ENCODE data around the gene PDCD6IP. TPM values are rescaled to one million over a fixed set of nuclear protein-coding genes. Genes with fewer than 3 reads are reported as not detected.

The PDCD6IP gene
- polyA plus RNA-seq, 4 donors = 40.6 to 125 (median 64.9) TPM

- WGBS, 3 donors = 81 to 88% (median 86%) methylated on average over 5 of the region's 5 CpGs
- FAIRE-seq (no peak), DNase-seq (no peak)
- Histone ChIP-seq H3K9me3 (ENCODE audit: control insufficient read depth in 2 of 2, insufficient read depth in 1 of 2, low read depth in 1 of 2, low read length in 1 of 2) (no peaks in the 10 kb centered on the region), H3K27me3 (ENCODE audit: control insufficient read depth in 3 of 3, insufficient read depth in 3 of 3, low read length in 3 of 3) (no peaks in the 10 kb centered on the region), H3K36me3 (ENCODE audit: control insufficient read depth in 3 of 3, insufficient read depth in 2 of 3, low read depth in 1 of 3, low read length in 3 of 3) (no peaks in the 10 kb centered on the region), H3K4me1 (ENCODE audit: control insufficient read depth in 3 of 3, insufficient read depth in 2 of 3, low read depth in 1 of 3, low read length in 2 of 3) (no peaks in the 10 kb centered on the region), H3K4me3 (ENCODE audit: low read depth in 1 of 3, low read length in 3 of 3) (no peak overlapping the region), H3K27ac (ENCODE audit: low read depth in 1 of 3, low read length in 2 of 3) (no peak overlapping the region)
Measured at GRCh38 chr3:33909547-33909946, 111.1 kb downstream of the PDCD6IP start.

DNA sequence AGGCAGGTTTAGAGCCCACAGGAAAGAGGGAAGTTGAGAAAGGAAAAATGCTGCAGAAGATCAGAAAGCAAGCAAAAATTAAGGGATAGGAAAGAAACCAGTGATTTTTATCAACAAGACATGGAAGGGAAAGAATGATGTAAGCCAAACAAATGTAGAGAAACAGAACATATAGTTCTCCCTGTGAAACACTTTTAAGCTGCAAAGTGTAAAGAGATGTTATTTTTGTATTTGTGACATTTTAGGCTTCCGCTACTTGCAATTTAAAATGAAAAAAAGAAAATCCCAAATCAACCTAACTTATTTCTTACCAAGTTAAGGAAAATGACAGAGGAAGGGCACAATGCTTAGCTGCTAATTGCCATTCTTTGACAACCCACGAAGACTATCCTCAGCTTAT is 111.6 kb downstream of the PDCD6IP start:
- no peaks in the 10 kb centered on the region for H3K27me3 ChIP-seq (ENCODE audit: control insufficient read depth in 3 of 3, insufficient read depth in 3 of 3, low read length in 3 of 3)
- H3K36me3 ChIP-seq (ENCODE audit: control insufficient read depth in 3 of 3, insufficient read depth in 2 of 3, low read depth in 1 of 3, low read length in 3 of 3) = no peaks in the 10 kb centered on the region
- H3K4me3 ChIP-seq (ENCODE audit: low read depth in 1 of 3, low read length in 3 of 3) = no peak overlapping the region
- DNase-seq (no peak), FAIRE-seq (no peak)
- 75 to 83% (median 80%) methylated on average over 2 of the region's 2 CpGs for WGBS, 3 donors
- H3K4me1 ChIP-seq (ENCODE audit: control insufficient read depth in 3 of 3, insufficient read depth in 2 of 3, low read depth in 1 of 3, low read length in 2 of 3) = no peaks in the 10 kb centered on the region
- H3K27ac ChIP-seq (ENCODE audit: low read depth in 1 of 3, low read length in 2 of 3) = no peak overlapping the region
- H3K9me3 ChIP-seq (ENCODE audit: control insufficient read depth in 2 of 2, insufficient read depth in 1 of 2, low read depth in 1 of 2, low read length in 1 of 2) = no peaks in the 10 kb centered on the region

GRCh38 chr3:33911525-33912322 is 113.3 kb downstream of the PDCD6IP start:
- WGBS, 3 donors = 78 to 89% (median 87%) methylated on average over 4 of the region's 4 CpGs
- Histone ChIP-seq H3K27ac (ENCODE audit: low read depth in 1 of 3, low read length in 2 of 3) (no peak overlapping the region), H3K27me3 (ENCODE audit: control insufficient read depth in 3 of 3, insufficient read depth in 3 of 3, low read length in 3 of 3) (no peaks in the 10 kb centered on the region), H3K36me3 (ENCODE audit: control insufficient read depth in 3 of 3, insufficient read depth in 2 of 3, low read depth in 1 of 3, low read length in 3 of 3) (no peaks in the 10 kb centered on the region), H3K9me3 (ENCODE audit: control insufficient read depth in 2 of 2, insufficient read depth in 1 of 2, low read depth in 1 of 2, low read length in 1 of 2) (no peaks in the 10 kb centered on the region), H3K4me3 (ENCODE audit: low read depth in 1 of 3, low read length in 3 of 3) (no peak overlapping the region), H3K4me1 (ENCODE audit: control insufficient read depth in 3 of 3, insufficient read depth in 2 of 3, low read depth in 1 of 3, low read length in 2 of 3) (no peaks in the 10 kb centered on the region)
- FAIRE-seq = no peak
- no peak for DNase-seq

- Histone ChIP-seq H3K27ac (ENCODE audit: low read depth in 1 of 3, low read length in 2 of 3) (no peak overlapping the region), H3K27me3 (ENCODE audit: control insufficient read depth in 3 of 3, insufficient read depth in 3 of 3, low read length in 3 of 3) (no peaks in the 10 kb centered on the region), H3K4me1 (ENCODE audit: control insufficient read depth in 3 of 3, insufficient read depth in 2 of 3, low read depth in 1 of 3, low read length in 2 of 3) (no peaks in the 10 kb centered on the region), H3K4me3 (ENCODE audit: low read depth in 1 of 3, low read length in 3 of 3) (no peak overlapping the region), H3K9me3 (ENCODE audit: control insufficient read depth in 2 of 2, insufficient read depth in 1 of 2, low read depth in 1 of 2, low read length in 1 of 2) (no peaks in the 10 kb centered on the region), H3K36me3 (ENCODE audit: control insufficient read depth in 3 of 3, insufficient read depth in 2 of 3, low read depth in 1 of 3, low read length in 3 of 3) (no peaks in the 10 kb centered on the region)
- 83 to 89% (median 85%) methylated on average over 2 of the region's 2 CpGs for WGBS, 3 donors
- no peak for DNase-seq
- no peak for FAIRE-seq
Measured at GRCh38 chr3:33914212-33914611, 115.8 kb downstream of the PDCD6IP start.

DNA sequence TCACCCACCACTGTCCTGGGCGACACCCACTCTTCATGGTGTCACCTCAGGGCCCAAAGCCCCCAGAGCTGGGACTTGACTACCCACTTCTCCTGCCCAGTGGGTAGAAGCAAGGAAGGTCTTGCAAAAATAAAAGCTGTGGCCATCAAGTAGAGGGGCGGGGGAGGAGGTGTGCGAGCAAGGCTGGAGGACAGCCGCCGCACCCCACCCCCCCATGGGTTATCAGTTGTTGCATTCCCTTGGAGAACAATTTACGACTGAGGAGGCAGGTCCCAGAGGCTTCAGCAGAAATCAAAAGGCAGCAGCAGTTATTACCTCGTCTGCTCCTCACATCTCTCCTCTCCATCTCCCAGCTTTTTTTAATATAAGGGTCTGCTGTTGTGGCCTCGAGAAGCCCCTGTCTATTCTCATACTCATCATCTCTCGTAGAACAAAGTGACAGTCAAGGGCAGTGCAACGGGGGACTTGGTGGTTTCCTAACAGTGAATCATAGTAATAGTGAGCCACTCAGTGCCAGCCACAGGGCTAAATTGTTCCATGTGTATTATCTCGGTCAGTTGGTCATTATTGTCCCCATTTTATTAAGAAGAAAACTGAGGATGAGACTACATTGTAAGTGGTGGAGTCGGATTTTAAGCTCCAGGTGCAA is 116.4 kb downstream of the PDCD6IP start:
- Histone ChIP-seq H3K4me3 (ENCODE audit: low read depth in 1 of 3, low read length in 3 of 3) (no peak overlapping the region), H3K9me3 (ENCODE audit: control insufficient read depth in 2 of 2, insufficient read depth in 1 of 2, low read depth in 1 of 2, low read length in 1 of 2) (no peaks in the 10 kb centered on the region), H3K27me3 (ENCODE audit: control insufficient read depth in 3 of 3, insufficient read depth in 3 of 3, low read length in 3 of 3) (no peaks in the 10 kb centered on the region), H3K4me1 (ENCODE audit: control insufficient read depth in 3 of 3, insufficient read depth in 2 of 3, low read depth in 1 of 3, low read length in 2 of 3) (no peaks in the 10 kb centered on the region), H3K27ac (ENCODE audit: low read depth in 1 of 3, low read length in 2 of 3) (no peak overlapping the region), H3K36me3 (ENCODE audit: control insufficient read depth in 3 of 3, insufficient read depth in 2 of 3, low read depth in 1 of 3, low read length in 3 of 3) (no peaks in the 10 kb centered on the region)
- DNase-seq = no peak
- WGBS, 3 donors = 70 to 77% (median 72%) methylated on average over 12 of the region's 12 CpGs
- no peak for FAIRE-seq

GRCh38 chr3:33915796-33916546 is 117.5 kb downstream of the PDCD6IP start:
- no peak for FAIRE-seq
- 39 to 53% (median 50%) methylated on average over 9 of the region's 9 CpGs for WGBS, 3 donors
- H3K9me3 ChIP-seq (ENCODE audit: control insufficient read depth in 2 of 2, insufficient read depth in 1 of 2, low read depth in 1 of 2, low read length in 1 of 2) = no peaks in the 10 kb centered on the region

GRCh38 chr3:33918126-33918756 is 119.8 kb downstream of the PDCD6IP start:
- no peak for FAIRE-seq
- Histone ChIP-seq H3K4me1 (ENCODE audit: control insufficient read depth in 3 of 3, insufficient read depth in 2 of 3, low read depth in 1 of 3, low read length in 2 of 3) (no peaks in the 10 kb centered on the region), H3K36me3 (ENCODE audit: control insufficient read depth in 3 of 3, insufficient read depth in 2 of 3, low read depth in 1 of 3, low read length in 3 of 3) (no peaks in the 10 kb centered on the region), H3K27me3 (ENCODE audit: control insufficient read depth in 3 of 3, insufficient read depth in 3 of 3, low read length in 3 of 3) (no peaks in the 10 kb centered on the region), H3K4me3 (ENCODE audit: low read depth in 1 of 3, low read length in 3 of 3) (no peak overlapping the region), H3K27ac (ENCODE audit: low read depth in 1 of 3, low read length in 2 of 3) (no peak overlapping the region), H3K9me3 (ENCODE audit: control insufficient read depth in 2 of 2, insufficient read depth in 1 of 2, low read depth in 1 of 2, low read length in 1 of 2) (no peaks in the 10 kb centered on the region)
- no peak for DNase-seq
- 72 to 88% (median 75%) methylated on average over 4 of the region's 4 CpGs for whole genome bisulfite sequencing, 3 donors

More at GRCh38 chr3:33915796-33916546, 117.5 kb downstream of the PDCD6IP start:
- no peak overlapping the region for H3K27ac ChIP-seq (ENCODE audit: low read depth in 1 of 3, low read length in 2 of 3)
- H3K4me1 ChIP-seq (ENCODE audit: control insufficient read depth in 3 of 3, insufficient read depth in 2 of 3, low read depth in 1 of 3, low read length in 2 of 3) = no peaks in the 10 kb centered on the region
- H3K27me3 ChIP-seq (ENCODE audit: control insufficient read depth in 3 of 3, insufficient read depth in 3 of 3, low read length in 3 of 3) = no peaks in the 10 kb centered on the region
- no peak for DNase-seq
- H3K4me3 ChIP-seq (ENCODE audit: low read depth in 1 of 3, low read length in 3 of 3) = no peak overlapping the region
- H3K36me3 ChIP-seq (ENCODE audit: control insufficient read depth in 3 of 3, insufficient read depth in 2 of 3, low read depth in 1 of 3, low read length in 3 of 3) = no peaks in the 10 kb centered on the region

Data from small intestine (tissue), 7 donors.